Measurements from ENCODE around the gene MARVELD1. TPM values are rescaled to one million over a fixed set of nuclear protein-coding genes. Genes with fewer than 3 reads are reported as not detected.

Gene MARVELD1
- polyA plus RNA-seq, 2 of the 4 experiments (the other 2 are of a cell fraction) = 29.1 to 31.7 TPM

- H3K4me1 ChIP-seq = peaks cover 46% of the 10 kb centered on the region
- ChIA-PET CTCF (interaction anchor here (0.6 to 36.9 kb wide), 7 partner anchors 9 to 52 kb away, joined by 3 to 1127 read pairs (median 9); partner anchors contain the start of genes AVPI1, MARVELD1 and ZFYVE27), POLR2A (no interaction called here)
- FAIRE-seq = no peak
- WGBS (ENCODE audit: missing lambda C conversion rate) = 77% methylated on average over 12 of the region's 12 CpGs
- H3K4me3 ChIP-seq = no peak overlapping the region
- no peak for ATAC-seq
- TF ChIP-seq TP53 (CRISPR knock-in tag; IDR thresholded peaks at IDR 0.05) (no peak), EHMT2 (IDR thresholded peaks at IDR 0.05; ENCODE audit: low read depth) (no peak), ZSCAN20 (CRISPR knock-in tag; IDR thresholded peaks at IDR 0.05) (no peak), RAD21 (conservative IDR thresholded peaks at IDR 0.05 in 1 of 2, IDR thresholded peaks at IDR 0.05 in 1 of 2) (no peak)
- H3K9me3 ChIP-seq = peaks cover 2% of the 10 kb centered on the region; the same call in 1 of the 3 replicates
- H3K27ac ChIP-seq = no peak overlapping the region; a peak in 1 of 6 replicates
- DNase-seq (ENCODE audit: low read depth in 1 of 2, low spot score in 1 of 2) = no peak
- H3K4me2 ChIP-seq = no peak overlapping the region
Measured at GRCh38 chr10:97721871-97722780, 8.6 kb downstream of the MARVELD1 start.

DNA sequence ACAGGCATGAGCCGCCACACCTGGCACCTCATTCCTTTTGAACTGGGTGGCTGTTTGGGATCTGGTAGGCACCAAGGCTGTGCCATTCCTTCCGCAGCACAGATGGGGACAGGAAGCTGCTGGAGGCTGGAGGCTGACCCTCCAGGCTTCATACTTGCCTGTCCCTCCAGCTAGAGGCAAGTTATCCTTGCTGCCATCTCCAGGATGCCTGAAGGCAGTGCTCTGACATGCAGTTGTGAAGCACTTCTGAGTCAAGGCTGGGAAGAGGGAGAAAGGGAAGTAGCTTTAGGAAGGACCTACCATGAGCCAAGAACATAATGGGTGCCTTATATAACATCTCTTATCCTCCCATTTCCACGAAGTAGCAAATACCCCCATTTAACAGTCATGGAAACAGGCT is 9.5 kb downstream of the MARVELD1 start:
- ATAC-seq (peak in 1 of 2 experiments; percentile 8; a peak in 1 of 6 replicates), FAIRE-seq (no peak), DNase-seq (ENCODE audit: low read depth in 1 of 2, low spot score in 1 of 2) (peak in 1 of 2 experiments; percentile 30)
- TF ChIP-seq TP53 (CRISPR knock-in tag; IDR thresholded peaks at IDR 0.05) (no peak), FOSB (CRISPR knock-in tag; IDR thresholded peaks at IDR 0.05) (no peak), HMGXB4 (CRISPR knock-in tag; IDR thresholded peaks at IDR 0.05; ENCODE audit: borderline replicate concordance) (no peak)
- POLR2A ChIA-PET = interaction anchor here (2.7 to 3.1 kb wide), 2 partner anchors 9 to 14 kb away, joined by 15 to 38 read pairs; partner anchors contain the start of genes MARVELD1 and ZFYVE27
- H3K27ac ChIP-seq = no peak overlapping the region
- whole genome bisulfite sequencing (ENCODE audit: missing lambda C conversion rate) = 78% methylated on average over 3 of the region's 3 CpGs
- H3K4me3 ChIP-seq = no peak overlapping the region
- CTCF ChIA-PET = interaction anchor here (0.5 to 36.9 kb wide), 7 partner anchors 8 to 133 kb away, joined by 4 to 1127 read pairs (median 9); partner anchors contain the start of genes AVPI1, C10orf62, MARVELD1 and ZFYVE27
- H3K4me2 ChIP-seq = no peak overlapping the region
- peaks cover 41% of the 10 kb centered on the region for H3K4me1 ChIP-seq
- H3K9me3 ChIP-seq = peaks cover 2% of the 10 kb centered on the region; the same call in 1 of the 3 replicates

DNA sequence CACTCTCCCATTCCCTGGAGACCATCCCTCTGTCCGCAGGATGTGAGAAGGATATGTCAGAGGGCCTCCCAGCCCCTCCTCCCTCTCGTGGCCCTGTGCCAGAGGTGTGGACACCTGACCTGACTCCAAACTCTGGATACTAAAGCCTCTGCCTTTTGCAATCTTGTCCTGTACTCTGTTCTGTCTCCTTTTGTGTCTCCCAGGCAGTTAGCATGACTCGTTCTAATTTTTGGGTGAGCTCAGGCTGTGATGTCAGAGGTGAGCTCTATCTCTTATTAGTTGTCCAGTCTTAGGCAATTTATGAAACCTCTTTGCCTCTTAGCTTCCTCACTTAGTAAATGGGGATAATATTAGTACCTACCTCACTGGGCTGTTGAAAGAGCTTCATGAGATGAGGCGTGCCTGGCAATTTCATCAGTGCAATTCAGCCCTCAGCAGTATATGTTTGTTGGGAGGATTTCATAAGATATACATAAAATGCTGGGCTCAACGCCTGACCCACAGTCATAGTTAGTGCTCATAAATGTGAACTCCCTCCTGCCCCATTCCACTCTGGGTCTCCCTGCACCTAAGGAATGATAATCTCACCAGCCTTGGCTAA is 10.9 kb downstream of the MARVELD1 start:
- Histone ChIP-seq H3K27ac (peak overlapping the region; percentile 43 to 45; a peak in 4 of 6 replicates), H3K4me3 (no peak overlapping the region), H3K9me3 (peaks cover 2% of the 10 kb centered on the region; the same call in 1 of the 3 replicates), H3K4me2 (peak overlapping the region; percentile 1; the same call in 1 of the 3 replicates), H3K4me1 (peaks cover 27% of the 10 kb centered on the region)
- ATAC-seq = peak; percentile 60 to 81
- DNase-seq (ENCODE audit: low read depth in 1 of 2, low spot score in 1 of 2) = peak in 1 of 2 experiments; percentile 50
- WGBS (ENCODE audit: missing lambda C conversion rate) = 34% methylated on average over 5 of the region's 5 CpGs
- ChIA-PET CTCF (interaction anchor here (0.8 to 36.9 kb wide), 9 partner anchors 10 to 173 kb away, joined by 3 to 1127 read pairs (median 4); partner anchors contain the start of genes AVPI1, MARVELD1 and ZFYVE27), POLR2A (interaction anchor here (0.6 to 3.1 kb wide), 7 partner anchors 10 to 149 kb away, joined by 3 to 38 read pairs (median 4); partner anchors contain the start of genes AVPI1, MARVELD1 and ZFYVE27)
- FAIRE-seq = no peak
- no peak for TF ChIP-seq MAFK (IDR thresholded peaks at IDR 0.05; ENCODE audit: partially characterized antibody)
- no peak for TF ChIP-seq NFE2L2 (conservative IDR thresholded peaks at IDR 0.05; ENCODE audit: low read length)
- TF ChIP-seq RARB (CRISPR knock-in tag; IDR thresholded peaks at IDR 0.05) = no peak
- peak in 1 of 2 experiments; percentile 52; a peak in 1 of 4 replicates for TF ChIP-seq CEBPB (IDR thresholded peaks at IDR 0.05)
- no peak for TF ChIP-seq FOSL2 (IDR thresholded peaks at IDR 0.05)
- TF ChIP-seq FOSL2 (CRISPR knock-in tag; IDR thresholded peaks at IDR 0.05) = no peak
- TF ChIP-seq RCOR1 (IDR thresholded peaks at IDR 0.05; ENCODE audit: low read depth, low read length) = no peak
- TF ChIP-seq ESRRA (IDR thresholded peaks at IDR 0.05; ENCODE audit: borderline replicate concordance, low read length) = no peak
